IMR-90 (cell line): ENCODE measurements around the gene SPCS3. TPM values are rescaled to one million over a fixed set of nuclear protein-coding genes. Genes with fewer than 3 reads are reported as not detected.

ENCODE experiments used
- ATAC-seq: fragments of 200-7000 bp; cut with Tn5 transposase; 2 replicates; pipeline ENCODE4 v1.9.1; 2020; ENCODE audit warnings: low read depth, mild to moderate bottlenecking, moderate library complexity
- BruUV-seq: library from RNA; stranded (reverse); fragments of 400-500 nt; replicated peaks from 2 replicates; lab custom pipeline; 2021; lab: Mats Ljungman, UMichigan
- CTCF ChIA-PET: fragments of 300-600 bp; formaldehyde crosslinking; extraction: SDS; loops from one replicate; lab custom pipeline; 2021; ENCODE audit warnings: antibody characterized with exemption; lab: Yijun Ruan, JAX
- POLR2A ChIA-PET: fragments of 300-600 bp; sonication (Branson Sonifier 250); formaldehyde crosslinking; loops from one replicate; lab custom pipeline; 2022; ENCODE audit warnings: antibody characterized with exemption; ENCODE audit not compliant: unreplicated experiment; lab: Charles Lee
- DNase-seq: peaks from one replicate; pipeline ENCODE4 v3.0.0; 2013
- H2AFZ ChIP-seq: replicated peaks from 2 replicates; pipeline ENCODE3; 2013; ENCODE audit warnings: low read length, mild to moderate bottlenecking; ENCODE audit not compliant: poor library complexity
- H2AK5ac ChIP-seq: 2 replicates; pipeline ENCODE4 v1.6.1; 2013; ENCODE audit warnings: low read depth, low read length, inconsistent platforms
- H2AK9ac ChIP-seq: replicated peaks from 2 replicates; pipeline ENCODE3; 2013; ENCODE audit warnings: mild to moderate bottlenecking, low read depth, low read length, moderate library complexity; ENCODE audit not compliant: poor library complexity
- H2BK120ac ChIP-seq: 2 replicates; pipeline ENCODE4 v1.6.1; 2013; ENCODE audit warnings: low read depth, low read length, inconsistent platforms
- H2BK15ac ChIP-seq: 3 replicates; pipeline ENCODE4 v1.6.1; 2013; ENCODE audit warnings: low read depth, low read length, inconsistent platforms
- H2BK20ac ChIP-seq: 2 replicates; pipeline ENCODE4 v1.6.1; 2013; ENCODE audit warnings: low read depth, mild to moderate bottlenecking, inconsistent platforms, low read length, moderate library complexity
- H2BK5ac ChIP-seq: 2 replicates; pipeline ENCODE4 v1.6.1; 2013; ENCODE audit warnings: mild to moderate bottlenecking, low read depth, low read length, inconsistent platforms; ENCODE audit not compliant: poor library complexity, severe bottlenecking
- H3K14ac ChIP-seq: replicated peaks from 2 replicates; pipeline ENCODE4 v1.6.1; 2013; ENCODE audit warnings: low read depth, low read length, inconsistent platforms
- H3K18ac ChIP-seq: 2 replicates; pipeline ENCODE4 v1.6.1; 2013; ENCODE audit warnings: low read depth, low read length, control low read depth
- H3K23ac ChIP-seq: 2 replicates; pipeline ENCODE4 v1.6.1; 2013; ENCODE audit warnings: low read depth, low read length, inconsistent platforms
- H3K27ac ChIP-seq: 2 replicates; pipeline ENCODE4 v1.5.1; 2013; ENCODE audit warnings: mild to moderate bottlenecking, control low read depth, low read length; ENCODE audit not compliant: insufficient read depth
- H3K27me3 ChIP-seq: 2 replicates; pipeline ENCODE4 v1.6.1; 2013; ENCODE audit warnings: low read length; ENCODE audit not compliant: control insufficient read depth, insufficient read depth
- H3K36me3 ChIP-seq: 2 replicates; pipeline ENCODE4 v1.6.1; 2013; ENCODE audit warnings: low read length, mixed read lengths; ENCODE audit not compliant: control insufficient read depth, insufficient read depth
- H3K4ac ChIP-seq: 2 replicates; pipeline ENCODE4 v1.6.1; 2013; ENCODE audit warnings: low read depth, low read length, inconsistent platforms
- H3K4me1 ChIP-seq: 2 replicates; pipeline ENCODE4 v1.6.1; 2013; ENCODE audit warnings: low read length, mixed read lengths; ENCODE audit not compliant: control insufficient read depth, insufficient read depth
- H3K4me2 ChIP-seq: 2 replicates; pipeline ENCODE4 v1.6.1; 2013; ENCODE audit warnings: low read depth, mild to moderate bottlenecking, control low read depth, low read length, moderate library complexity
- H3K4me3 ChIP-seq: 2 replicates; pipeline ENCODE4 v1.5.1; 2013; ENCODE audit warnings: low read depth, mild to moderate bottlenecking, control low read depth, low read length, moderate library complexity; ENCODE audit not compliant: insufficient read depth
- H3K56ac ChIP-seq: 2 replicates; pipeline ENCODE4 v1.6.1; 2013; ENCODE audit warnings: low read length, inconsistent platforms; ENCODE audit not compliant: insufficient read depth; ENCODE audit errors: extremely low read depth
- H3K79me1 ChIP-seq, 2 experiments: 2 replicates each; pipeline ENCODE4 v1.6.1; 2013; ENCODE audit warnings: low read length in 2 of 2, inconsistent platforms in 1 of 2, low read depth in 1 of 2
- H3K9ac ChIP-seq: 2 replicates; pipeline ENCODE4 v1.6.1; 2013; ENCODE audit warnings: low read depth, low read length, control low read depth
- H3K9me1 ChIP-seq: 2 replicates; pipeline ENCODE4 v1.6.1; 2013; ENCODE audit warnings: low read length, inconsistent platforms; ENCODE audit not compliant: insufficient read depth
- H3K9me3 ChIP-seq: 2 replicates; pipeline ENCODE4 v1.6.1; 2013; ENCODE audit warnings: low read length; ENCODE audit not compliant: control insufficient read depth, insufficient read depth
- H4K20me1 ChIP-seq: 2 replicates; pipeline ENCODE4 v1.6.1; 2013; ENCODE audit warnings: low read length, inconsistent platforms; ENCODE audit not compliant: insufficient read depth
- H4K5ac ChIP-seq: 2 replicates; pipeline ENCODE4 v1.6.1; 2013; ENCODE audit warnings: mild to moderate bottlenecking, low read depth, low read length, control low read depth
- H4K8ac ChIP-seq, 2 experiments: 2 replicates each; pipeline ENCODE4 v1.6.1; 2013; ENCODE audit warnings: low read depth in 2 of 2, low read length in 2 of 2, control low read depth in 1 of 2, inconsistent platforms in 1 of 2
- H4K91ac ChIP-seq: 2 replicates; pipeline ENCODE4 v1.6.1; 2013; ENCODE audit warnings: low read depth, low read length, inconsistent platforms; ENCODE audit not compliant: insufficient read depth
- BHLHE40 ChIP-seq: fragments of 150-350 bp; IDR thresholded peaks from 2 replicates; pipeline ENCODE4 v1.6.1; 2016; ENCODE audit warnings: mild to moderate bottlenecking, low read depth, low read length
- CEBPB ChIP-seq: IDR thresholded peaks from 2 replicates; pipeline ENCODE4 v1.6.1; 2012; ENCODE audit warnings: low read depth, low read length, improper control_type of control experiment
- CHD1 ChIP-seq: IDR thresholded peaks from 2 replicates; pipeline ENCODE4 v1.6.1; 2012; ENCODE audit warnings: low read depth, low read length, improper control_type of control experiment
- CTCF ChIP-seq: conservative IDR thresholded peaks from 2 replicates; pipeline ENCODE4 v1.5.1; 2012; ENCODE audit warnings: mild to moderate bottlenecking, low read depth, low read length, improper control_type of control experiment
- ELK1 ChIP-seq: fragments of 150-350 bp; IDR thresholded peaks from 2 replicates; pipeline ENCODE4 v1.6.1; 2016; ENCODE audit warnings: low read depth, mild to moderate bottlenecking, low read length, moderate library complexity, borderline replicate concordance
- FOS ChIP-seq: fragments of 150-350 bp; IDR thresholded peaks from 2 replicates; pipeline ENCODE4 v1.6.1; 2016; ENCODE audit warnings: low read depth, low read length
- MAFK ChIP-seq: IDR thresholded peaks from 2 replicates; pipeline ENCODE4 v1.6.1; 2012; ENCODE audit warnings: low read depth, low read length, improper control_type of control experiment
- MAZ ChIP-seq: IDR thresholded peaks from 2 replicates; pipeline ENCODE4 v1.6.1; 2012; ENCODE audit warnings: low read depth, mild to moderate bottlenecking, low read length, improper control_type of control experiment, moderate library complexity, borderline replicate concordance
- MXI1 ChIP-seq: IDR thresholded peaks from 2 replicates; pipeline ENCODE4 v1.6.1; 2012; ENCODE audit warnings: low read depth, mild to moderate bottlenecking, low read length, moderate library complexity, borderline replicate concordance
- NFE2L2 ChIP-seq: fragments of 150-350 bp; IDR thresholded peaks from 2 replicates; pipeline ENCODE4 v1.6.1; 2016; ENCODE audit warnings: low read depth, mild to moderate bottlenecking, low read length
- POLR2A ChIP-seq: IDR thresholded peaks from 2 replicates; pipeline ENCODE4 v1.6.1; 2012; ENCODE audit warnings: mild to moderate bottlenecking, low read depth, low read length
- RAD21 ChIP-seq: IDR thresholded peaks from 2 replicates; pipeline ENCODE4 v1.6.1; 2012; ENCODE audit warnings: low read length, improper control_type of control experiment
- RCOR1 ChIP-seq: IDR thresholded peaks from 2 replicates; pipeline ENCODE4 v1.6.1; 2012; ENCODE audit warnings: mild to moderate bottlenecking, low read length, improper control_type of control experiment; ENCODE audit not compliant: insufficient replicate concordance
- RFX5 ChIP-seq: IDR thresholded peaks from 2 replicates; pipeline ENCODE4 v1.8.0; 2012; ENCODE audit warnings: low read depth, mild to moderate bottlenecking, low read length, moderate library complexity
- SMC3 ChIP-seq: fragments of 150-350 bp; IDR thresholded peaks from 2 replicates; pipeline ENCODE4 v1.6.1; 2016; ENCODE audit warnings: low read depth, mild to moderate bottlenecking, antibody characterized with exemption, low read length, moderate library complexity
- USF2 ChIP-seq: fragments of 150-350 bp; IDR thresholded peaks from 2 replicates; pipeline ENCODE4 v1.6.1; 2017; ENCODE audit warnings: mild to moderate bottlenecking, antibody characterized with exemption, low read length, low read depth
- WGBS, 2 experiments: methylation state at CpG; one replicate each; pipeline versions ENCODE4 v1.1.5 to v1.1.7; 2013; ENCODE audit warnings: missing lambda C conversion rate in 2 of 2; ENCODE audit not compliant: insufficient read length in 1 of 2; ENCODE audit errors: extremely low coverage in 2 of 2; 5-methylcytosine and 5-hydroxymethylcytosine counted together
- dilution Hi-C: fragments of 300-500 bp; cut with HindIII; formaldehyde crosslinking; loops from one replicate; pipeline ENCODE4 v1.14.3; 2018; ENCODE audit warnings: low sequenced_read_pairs; ENCODE audit not compliant: unreplicated experiment
- in situ Hi-C: fragments of 300-500 bp; cut with MboI; formaldehyde crosslinking; loops from 3 replicates; pipeline ENCODE4 v1.14.3; 2019; ENCODE audit warnings: low sequenced_read_pairs, inconsistent platforms, mixed read lengths
- intact Hi-C: fragments of 100-400 bp; cut with micrococcal nuclease; formaldehyde crosslinking; loops from 2 replicates; pipeline ENCODE4 v1.10.0; 2022
- polyA plus RNA-seq, 3 experiments: library from polyadenylated mRNA; depleted of rRNA; stranded (reverse); fragments of >200 nt; gene quantifications; 2 replicates each; pipeline ENCODE4 v1.2.3, GENCODE V29; 2012; ENCODE audit warnings: low replicate concordance in 1 of 3
- total RNA-seq: library from RNA; depleted of rRNA; stranded (reverse); fragments of >200 nt; gene quantifications from 2 replicates; pipeline ENCODE4 v1.2.3, GENCODE V29; 2012

Gene SPCS3
- total and polyA plus RNA-seq, 2 of the 4 experiments (the other 2 are of a cell fraction): 41.6 to 77.4 TPM

- Histone ChIP-seq H2AK5ac (no peak overlapping the region), H3K4me3 (no peak overlapping the region), H3K27ac (no peak overlapping the region), H3K36me3 (no peaks in the 10 kb centered on the region), H3K79me1 (no peaks in the 10 kb centered on the region), H3K14ac (no peak overlapping the region), H3K56ac (no peak overlapping the region), H3K27me3 (no peaks in the 10 kb centered on the region), H2BK15ac (no peak overlapping the region; the same call in 1 of the 3 replicates), H4K91ac (no peak overlapping the region), H3K4ac (no peak overlapping the region), H4K5ac (no peak overlapping the region), H2AK9ac (no peak overlapping the region), H3K4me2 (no peak overlapping the region), H2AFZ (peak overlapping the region; percentile 10), H2BK120ac (no peak overlapping the region), H4K8ac (no peak overlapping the region), H3K9me1 (peaks cover 5% of the 10 kb centered on the region; the same call in 1 of the 2 replicates), H2BK5ac (no peak overlapping the region), H3K23ac (no peak overlapping the region), H3K4me1 (peaks cover 2% of the 10 kb centered on the region; the same call in 1 of the 2 replicates), H2BK20ac (no peak overlapping the region), H3K9ac (no peak overlapping the region), H3K9me3 (no peaks in the 10 kb centered on the region), H3K18ac (no peak overlapping the region; the same call in 1 of the 2 replicates), H4K20me1 (no peaks in the 10 kb centered on the region)
- WGBS, 2 experiments: 60% methylated on average over 1 of the region's 6 CpGs; no CpG with 5 or more reads in 1 of the 2 experiments
- in situ Hi-C loops (no loop called here), intact Hi-C loops (no loop called here), dilution Hi-C loops (no loop called here)
- ATAC-seq (no peak), DNase-seq (no peak)
- CTCF ChIA-PET: interaction anchor here (0.6 to 1.7 kb wide), 2 partner anchors 17 kb away, joined by 3 to 5 read pairs; no protein-coding TSS in a partner anchor
- no peak for TF ChIP-seq RAD21
- TF ChIP-seq CTCF: no peak
- no peak for TF ChIP-seq POLR2A
- no peak for TF ChIP-seq NFE2L2
- TF ChIP-seq FOS: no peak
- no peak for TF ChIP-seq MXI1
- TF ChIP-seq SMC3: no peak
- no peak for TF ChIP-seq CEBPB
- no peak for TF ChIP-seq ELK1
- no peak for TF ChIP-seq USF2
- TF ChIP-seq MAZ: no peak
- no peak for TF ChIP-seq BHLHE40
- no peak for TF ChIP-seq RCOR1
- no peak for TF ChIP-seq RFX5
- TF ChIP-seq CHD1: no peak
- TF ChIP-seq MAFK: no peak
- POLR2A ChIA-PET: no interaction called here
- no TSS peak for BruUV-seq
These were observed 12.2 kb upstream of the SPCS3 start for GRCh38 chr4:176307666-176307930.
